ENCODE measurements around the gene NSUN2. TPM values are rescaled to one million over a fixed set of nuclear protein-coding genes. Genes with fewer than 3 reads are reported as not detected.

Gene NSUN2
- total RNA-seq, 1 donor from 2014 or later, result 70.2 TPM

- H3K27me3 Mint-ChIP-seq (ENCODE audit: unreplicated experiment), result peaks cover 8% of the 10 kb centered on the region
- no peak overlapping the region for H3K4me3 Mint-ChIP-seq (ENCODE audit: unreplicated experiment)
- no peak for TF ChIP-seq CTCF (IDR thresholded peaks at IDR 0.05; ENCODE audit: unreplicated experiment)
- H3K9me3 Mint-ChIP-seq (ENCODE audit: unreplicated experiment), result no peaks in the 10 kb centered on the region
- H3K4me1 Mint-ChIP-seq (ENCODE audit: unreplicated experiment), result no peaks in the 10 kb centered on the region
- DNase-seq (ENCODE audit: low spot score), result no peak
- H3K36me3 Mint-ChIP-seq (ENCODE audit: low read depth, unreplicated experiment), result no peaks in the 10 kb centered on the region
- no peak overlapping the region for H3K27ac Mint-ChIP-seq (ENCODE audit: unreplicated experiment)
Observed at GRCh38 chr5:6552612-6553011, 80.2 kb downstream of the NSUN2 start.

GRCh38 chr5:6551955-6552313 lies 80.9 kb downstream of the NSUN2 start:
- Mint-ChIP-seq H3K27me3 (ENCODE audit: unreplicated experiment) (peaks cover 8% of the 10 kb centered on the region), H3K36me3 (ENCODE audit: low read depth, unreplicated experiment) (no peaks in the 10 kb centered on the region), H3K9me3 (ENCODE audit: unreplicated experiment) (no peaks in the 10 kb centered on the region), H3K4me1 (ENCODE audit: unreplicated experiment) (no peaks in the 10 kb centered on the region), H3K27ac (ENCODE audit: unreplicated experiment) (no peak overlapping the region), H3K4me3 (ENCODE audit: unreplicated experiment) (no peak overlapping the region)
- no peak for DNase-seq (ENCODE audit: low spot score)
- TF ChIP-seq CTCF (IDR thresholded peaks at IDR 0.05; ENCODE audit: unreplicated experiment), result no peak

GRCh38 chr5:6551287-6551954 lies 81.4 kb downstream of the NSUN2 start:
- H3K27me3 Mint-ChIP-seq (ENCODE audit: unreplicated experiment), result peaks cover 6% of the 10 kb centered on the region
- no peaks in the 10 kb centered on the region for H3K36me3 Mint-ChIP-seq (ENCODE audit: low read depth, unreplicated experiment)

GRCh38 chr5:6550628-6551027 lies 82.2 kb downstream of the NSUN2 start:
- TF ChIP-seq CTCF (IDR thresholded peaks at IDR 0.05; ENCODE audit: unreplicated experiment), result no peak
- no peak overlapping the region for H3K4me3 Mint-ChIP-seq (ENCODE audit: unreplicated experiment)
- DNase-seq (ENCODE audit: low spot score), result no peak
- H3K36me3 Mint-ChIP-seq (ENCODE audit: low read depth, unreplicated experiment), result no peaks in the 10 kb centered on the region
- no peaks in the 10 kb centered on the region for H3K9me3 Mint-ChIP-seq (ENCODE audit: unreplicated experiment)
- H3K4me1 Mint-ChIP-seq (ENCODE audit: unreplicated experiment), result no peaks in the 10 kb centered on the region
- H3K27ac Mint-ChIP-seq (ENCODE audit: unreplicated experiment), result no peak overlapping the region
- peaks cover 6% of the 10 kb centered on the region for H3K27me3 Mint-ChIP-seq (ENCODE audit: unreplicated experiment)

More at GRCh38 chr5:6551287-6551954, 81.4 kb downstream of the NSUN2 start:
- Mint-ChIP-seq H3K27ac (ENCODE audit: unreplicated experiment) (no peak overlapping the region), H3K4me3 (ENCODE audit: unreplicated experiment) (no peak overlapping the region), H3K4me1 (ENCODE audit: unreplicated experiment) (no peaks in the 10 kb centered on the region), H3K9me3 (ENCODE audit: unreplicated experiment) (no peaks in the 10 kb centered on the region)
- no peak for DNase-seq (ENCODE audit: low spot score)
- TF ChIP-seq CTCF (IDR thresholded peaks at IDR 0.05; ENCODE audit: unreplicated experiment), result no peak

Other genes starting within 250 kb of the NSUN2 start
- 0.85 TPM for gene UBE2QL1, start 184.2 kb downstream of the NSUN2 start, total RNA-seq (ENCODE audit: unreplicated experiment)
- gene SRD5A1, start 396 bp upstream of the NSUN2 start, total RNA-seq (ENCODE audit: unreplicated experiment), result 21.6 TPM
- 24.7 TPM for gene TENT4A, start 80.4 kb upstream of the NSUN2 start, total RNA-seq (ENCODE audit: unreplicated experiment)

All from endothelial cell (in vitro differentiated cells).